Kidney glomerular epithelial cell (primary cell): ENCODE measurements around the gene POC1A.

Experiments
- DNase-seq: peaks from one replicate; lab custom pipeline; 2025; lab: John Stamatoyannopoulos, UW

The POC1A gene

DNA sequence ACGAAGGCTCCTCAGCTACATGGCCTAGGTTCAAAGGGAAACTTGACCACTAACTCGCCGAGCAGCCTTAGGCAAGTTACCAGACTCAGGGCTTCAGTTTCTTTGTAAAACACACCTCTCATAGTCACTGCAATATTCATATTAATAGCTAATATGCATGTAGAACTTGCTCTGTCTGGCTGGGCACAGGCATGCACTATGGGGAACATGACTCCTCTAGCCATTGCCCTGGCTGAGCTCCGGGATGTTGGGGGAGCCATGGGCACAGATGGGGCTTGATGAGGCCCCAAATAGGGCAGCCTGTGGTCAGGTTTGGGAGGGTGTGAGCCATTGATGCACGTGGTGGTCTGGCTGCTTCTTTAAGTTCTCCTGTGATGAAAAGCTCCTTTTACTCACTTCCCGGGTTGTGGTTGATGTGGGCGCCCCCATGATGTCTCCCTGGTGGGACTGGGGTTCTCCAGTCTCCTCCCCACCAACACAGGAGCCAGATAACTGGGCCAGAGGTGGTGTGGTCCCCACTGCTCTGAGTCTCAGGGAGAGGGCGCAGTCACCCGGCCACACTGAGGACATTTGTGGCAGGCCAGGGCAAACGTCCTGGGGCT is 68.4 kb downstream of the POC1A start:
- DNase-seq = no peak

- DNase-seq = no peak
These were observed 69.1 kb downstream of the POC1A start for GRCh38 chr3:52084954-52085680.

DNA sequence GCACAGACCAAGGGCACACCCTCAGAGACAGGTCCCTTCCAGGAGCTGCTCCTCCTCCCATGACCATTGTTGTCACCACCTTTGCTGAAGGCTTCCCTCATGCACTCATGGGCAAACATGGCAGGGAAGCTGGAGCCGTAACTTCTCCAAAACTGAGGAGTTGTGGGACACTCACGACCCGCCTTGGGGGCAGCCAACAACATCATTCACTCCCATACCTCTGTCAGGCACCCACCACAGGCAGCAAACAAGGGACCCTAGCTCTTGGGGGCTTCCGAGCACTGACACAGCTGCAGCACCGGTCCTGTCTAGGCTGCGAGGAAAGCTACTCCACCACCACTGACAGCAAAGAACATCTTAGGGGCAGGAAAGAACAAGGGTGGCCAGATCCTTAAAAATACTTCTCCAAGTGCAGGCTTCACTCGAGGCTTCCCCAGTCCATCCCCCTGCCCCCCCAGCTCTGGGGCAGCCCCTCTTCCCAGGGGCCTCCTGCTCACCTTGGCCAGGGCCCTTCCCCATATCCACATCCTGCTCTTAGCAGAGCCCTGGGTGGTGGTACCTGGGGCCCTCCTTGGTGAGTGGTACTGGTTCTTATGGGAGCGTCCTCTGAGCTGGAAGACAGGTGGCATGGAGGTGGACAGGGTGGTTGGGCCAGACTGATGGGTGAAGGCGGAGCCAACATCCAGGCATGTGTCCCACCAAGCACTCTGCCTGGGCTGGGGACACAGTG is 69.8 kb downstream of the POC1A start:
- no peak for DNase-seq

DNA sequence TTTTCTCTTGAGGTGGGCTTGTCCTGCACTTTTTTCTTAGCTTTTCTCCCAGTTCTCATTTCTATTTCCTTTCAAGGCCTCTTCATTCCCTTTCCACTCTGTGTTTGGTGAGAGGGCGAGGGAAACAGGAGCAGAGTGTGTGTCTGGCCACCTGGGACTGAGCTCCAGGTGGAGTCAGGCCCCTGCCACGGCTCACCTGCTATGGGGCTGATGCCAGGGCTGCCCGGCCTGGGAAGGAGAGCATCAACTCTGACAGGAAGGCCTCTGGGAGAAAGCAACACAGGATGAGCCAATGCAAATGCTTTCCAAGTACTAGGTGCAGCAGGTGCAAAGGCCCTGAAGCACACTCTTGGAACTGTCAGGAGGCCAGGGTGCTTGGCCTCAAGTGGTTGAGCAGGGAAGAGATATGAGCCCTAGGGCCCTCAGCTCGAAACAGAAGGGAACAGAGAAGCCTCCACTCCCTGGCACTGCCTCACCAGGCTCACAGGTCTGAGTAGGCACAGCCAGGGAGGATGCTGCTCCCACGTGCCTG is 70.6 kb downstream of the POC1A start:
- DNase-seq = no peak

DNA sequence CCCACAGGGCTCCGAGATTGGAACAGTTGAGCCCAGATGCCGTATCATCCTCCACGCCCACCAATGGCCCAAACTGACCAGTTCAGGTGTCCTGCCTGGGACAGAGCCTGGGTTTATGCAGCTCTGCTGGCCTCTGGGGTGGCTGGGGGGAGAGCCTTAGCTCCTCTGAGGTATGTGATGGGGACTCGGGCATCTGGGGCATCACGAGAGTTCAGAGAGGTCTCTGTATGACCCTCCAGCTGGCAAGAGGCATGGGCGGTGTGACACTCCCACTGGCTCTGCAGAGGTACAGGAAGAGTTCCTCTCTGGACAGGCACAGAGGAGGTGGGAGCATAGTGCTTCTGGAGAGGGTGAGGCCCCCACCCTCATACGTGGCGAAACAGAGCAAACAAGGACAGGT is 71.3 kb downstream of the POC1A start:
- no peak for DNase-seq

GRCh38 chr3:52080830-52081719 is 73.1 kb downstream of the POC1A start:
- no peak for DNase-seq

- DNase-seq = no peak
These were observed 74.3 kb downstream of the POC1A start for GRCh38 chr3:52079958-52080357.

DNA sequence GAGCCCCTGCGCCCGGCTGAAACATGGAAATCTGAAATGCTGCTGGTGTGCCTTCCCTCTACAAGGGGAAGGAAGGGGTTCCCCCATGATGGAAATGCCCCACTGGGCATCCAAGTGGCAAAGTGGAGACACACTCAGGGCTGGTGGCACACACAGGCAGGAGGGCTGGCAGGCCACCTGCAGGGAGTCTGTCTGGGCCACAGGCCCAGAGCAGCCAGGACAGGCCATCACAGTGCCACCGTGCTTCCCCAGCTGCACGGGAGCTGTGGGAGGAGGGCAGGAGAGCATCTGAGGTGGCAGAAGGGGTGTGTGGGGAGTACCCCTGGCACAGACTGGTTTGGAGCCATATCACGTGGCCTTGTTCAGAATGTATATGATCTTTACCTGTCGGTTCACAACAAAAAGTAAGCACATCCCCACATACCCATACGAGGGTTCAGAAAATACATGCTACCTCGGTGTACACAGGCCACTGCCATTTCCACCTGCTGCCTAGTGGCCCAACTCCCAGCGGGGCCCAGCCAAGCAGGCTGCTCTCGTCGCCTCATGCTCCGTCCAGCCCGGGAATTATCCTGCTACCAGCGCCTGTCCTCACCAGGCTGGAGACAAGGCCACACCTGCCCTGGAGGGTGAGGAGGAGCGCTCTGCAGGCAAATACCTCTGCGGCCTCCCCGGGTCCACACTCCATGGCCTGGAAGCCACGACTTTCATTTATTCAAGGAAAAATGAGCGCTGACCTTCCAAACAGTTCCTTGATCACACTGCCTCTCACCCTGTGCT is 75.3 kb downstream of the POC1A start:
- no peak for DNase-seq

DNA sequence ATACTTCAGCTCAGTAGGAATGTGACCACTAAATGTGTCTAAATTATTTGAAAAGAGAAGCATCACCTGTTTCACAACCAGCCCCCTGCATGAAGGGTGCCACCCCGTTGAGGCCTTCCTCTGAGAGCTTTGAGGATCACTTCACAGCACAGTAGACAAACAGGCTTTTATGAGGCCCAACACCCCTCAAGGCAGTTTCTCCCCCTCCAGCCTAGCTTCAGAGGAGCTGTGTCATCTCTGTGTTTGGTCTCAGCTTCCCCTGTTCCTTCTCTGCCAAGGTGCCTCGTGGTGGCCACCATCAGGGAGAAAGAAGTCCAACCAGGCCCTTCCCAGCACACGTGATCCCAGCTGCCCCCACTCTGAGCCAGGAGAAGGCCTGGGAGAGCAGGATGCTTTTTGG is 76.3 kb downstream of the POC1A start:
- DNase-seq = no peak

DNA sequence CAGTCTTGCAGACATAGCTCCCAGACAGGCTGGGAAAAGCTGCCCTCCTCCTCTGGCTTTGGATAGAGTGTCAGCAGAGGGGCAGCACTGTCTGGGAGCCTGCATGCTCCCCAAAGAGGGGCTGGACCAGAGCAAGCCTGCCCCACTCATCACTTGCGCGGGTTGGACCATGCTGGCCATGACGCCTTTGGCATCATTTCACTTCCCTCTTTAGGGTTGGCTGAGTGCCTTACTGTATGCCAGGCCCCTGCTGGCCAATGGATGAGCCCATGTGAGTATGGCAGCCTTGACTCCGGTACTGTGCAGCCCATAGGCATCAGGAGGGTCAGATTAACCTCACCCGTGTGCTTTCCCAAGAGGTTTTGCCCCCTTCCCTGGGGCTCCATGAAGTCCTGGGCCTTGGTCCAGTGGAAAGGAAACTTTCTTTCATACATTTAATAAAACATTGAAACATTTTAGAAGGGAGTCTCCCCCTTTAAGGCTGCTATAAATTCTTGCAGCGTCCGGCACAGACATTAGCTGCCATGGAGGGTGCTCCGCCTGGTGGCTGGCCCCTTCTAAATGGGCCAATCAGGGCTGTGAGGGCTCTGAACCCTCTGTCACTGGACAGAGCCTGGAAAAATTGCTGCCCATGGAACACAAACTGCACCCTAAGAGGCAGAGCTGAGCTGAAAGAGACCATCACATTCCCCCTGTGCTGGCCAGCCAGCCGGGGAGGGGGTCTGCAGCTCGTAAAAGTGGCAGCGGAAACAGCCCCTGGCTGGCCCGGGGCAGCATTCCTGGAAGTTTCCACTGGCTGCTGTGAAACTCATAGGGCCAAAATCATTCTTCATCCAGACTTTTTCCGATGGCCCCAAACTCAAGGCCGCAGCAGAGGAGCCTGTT is 77.1 kb downstream of the POC1A start:
- no peak for DNase-seq

DNA sequence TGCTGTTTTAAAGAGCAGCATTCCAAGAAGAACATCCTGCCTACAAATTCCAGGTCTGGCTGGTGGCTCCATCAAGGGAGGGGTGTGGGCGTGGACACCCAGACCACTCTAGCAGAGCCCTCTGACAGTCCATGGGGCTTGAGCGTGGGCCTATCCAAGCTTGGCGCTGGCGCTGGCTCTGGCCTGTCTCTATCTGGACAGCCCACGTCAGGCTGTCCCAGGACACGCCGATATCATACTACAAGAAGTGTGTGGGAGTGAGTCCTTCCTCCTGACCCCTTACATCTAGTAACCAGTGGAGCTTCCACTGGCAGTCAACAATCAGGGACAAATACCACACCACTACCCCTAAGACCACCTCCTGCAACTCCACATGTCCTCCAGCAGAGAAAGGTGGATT is 80.7 kb downstream of the POC1A start:
- no peak for DNase-seq

- no peak for DNase-seq
These were observed 81.8 kb downstream of the POC1A start for GRCh38 chr3:52072471-52072870.

GRCh38 chr3:52072020-52072419 is 82.2 kb downstream of the POC1A start:
- DNase-seq = no peak

DNA sequence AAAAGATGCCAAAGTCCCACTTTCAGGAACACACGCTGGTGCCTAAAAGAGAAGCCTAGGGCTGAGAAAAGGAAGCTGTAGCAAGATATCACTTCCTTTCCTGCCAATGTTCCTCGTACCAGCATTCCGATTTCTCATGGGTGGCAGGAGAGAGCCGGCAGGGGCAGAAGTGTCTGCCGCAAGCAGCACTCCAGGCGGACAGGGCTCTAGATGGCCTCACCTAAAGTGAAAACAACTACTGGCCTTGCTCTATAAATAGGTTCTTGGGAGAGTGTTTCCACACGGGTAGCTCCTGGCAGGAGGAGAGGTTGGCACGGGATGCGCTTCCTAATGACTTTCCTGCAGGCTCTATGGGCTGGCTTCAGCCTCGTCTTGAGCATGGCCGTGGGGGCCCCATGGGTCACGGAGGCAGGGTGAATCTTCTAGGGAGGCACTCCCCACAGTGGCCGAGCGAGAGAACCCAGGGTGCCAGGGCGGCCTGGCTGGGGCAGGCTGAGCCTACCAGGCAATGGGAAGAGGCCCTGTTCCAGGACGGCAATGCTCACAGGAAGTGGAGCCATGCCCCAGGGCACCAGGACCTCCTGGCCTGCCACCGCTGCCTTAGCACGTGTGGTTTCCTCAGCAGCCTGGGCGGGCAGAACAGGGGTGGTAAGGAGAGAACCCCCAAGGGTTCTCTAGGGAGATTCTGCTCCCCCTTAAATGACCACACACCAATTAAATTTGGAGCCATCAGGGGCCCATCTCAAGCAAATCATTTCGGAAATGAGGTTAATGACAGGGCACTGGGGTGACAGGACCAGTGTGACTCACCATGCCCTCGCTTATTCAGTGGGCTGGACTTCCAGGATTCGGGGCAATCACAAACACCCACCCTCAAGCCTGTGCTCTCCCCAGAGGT is 83.2 kb downstream of the POC1A start:
- no peak for DNase-seq

DNA sequence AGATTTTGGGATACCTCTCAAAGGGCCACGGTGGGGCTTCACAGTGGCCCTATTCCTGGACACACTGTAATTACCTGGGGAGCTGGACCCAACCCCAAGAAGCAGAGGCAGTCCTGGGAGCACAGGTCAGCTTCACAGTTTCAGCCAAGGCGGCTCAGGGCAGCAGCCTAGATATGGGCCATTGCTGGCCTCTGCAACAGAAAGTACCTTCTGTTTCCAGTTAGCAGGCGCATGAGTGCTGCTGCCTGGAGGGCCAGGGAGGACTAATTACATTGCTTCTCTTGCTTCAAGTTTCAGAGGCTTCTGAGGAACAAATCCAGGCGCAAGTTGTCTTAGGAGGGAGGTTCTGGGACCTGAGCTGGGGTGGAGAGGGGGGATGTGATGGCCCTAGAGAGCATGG is 84.4 kb downstream of the POC1A start:
- DNase-seq = no peak

DNA sequence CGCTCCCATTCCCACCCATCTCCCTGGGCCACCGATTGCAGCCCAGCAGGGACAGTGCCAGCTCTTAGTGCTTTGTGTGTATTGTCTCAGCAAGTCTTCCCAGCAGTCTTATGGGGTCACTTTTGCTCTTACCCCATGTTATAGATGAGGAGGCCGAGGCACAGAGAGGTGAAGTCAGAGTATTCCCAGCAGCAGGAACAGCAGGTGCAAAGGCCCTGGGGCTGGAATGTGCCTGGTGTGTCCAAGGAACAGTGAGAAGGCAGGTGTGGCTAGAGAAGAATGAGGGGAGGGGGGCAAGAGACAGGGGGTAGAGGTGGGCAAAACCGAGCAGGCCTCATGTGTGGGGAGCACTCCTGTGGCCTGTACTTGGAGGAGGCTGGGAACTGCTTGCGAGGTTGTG is 85.1 kb downstream of the POC1A start:
- DNase-seq = no peak

DNA sequence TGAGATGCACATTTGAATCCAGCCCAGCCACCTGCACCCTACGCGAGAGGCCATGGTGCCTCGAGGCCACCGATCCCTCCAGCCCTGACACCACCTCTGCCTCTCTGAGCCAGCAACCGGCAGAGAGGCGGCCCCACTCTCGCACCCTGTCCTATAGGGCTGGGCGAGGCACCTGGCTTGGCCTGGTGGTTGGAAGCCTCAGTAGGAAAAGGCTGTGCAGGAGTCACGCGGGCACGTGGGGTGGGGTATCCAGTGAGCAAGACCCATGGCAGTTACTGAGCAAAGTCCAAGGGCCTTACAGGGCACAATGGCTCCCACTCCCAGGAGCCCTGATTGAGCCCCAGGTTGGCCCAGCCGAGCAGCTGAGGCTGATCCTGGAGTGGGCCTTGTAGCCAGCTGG is 85.5 kb downstream of the POC1A start:
- DNase-seq = no peak

DNA sequence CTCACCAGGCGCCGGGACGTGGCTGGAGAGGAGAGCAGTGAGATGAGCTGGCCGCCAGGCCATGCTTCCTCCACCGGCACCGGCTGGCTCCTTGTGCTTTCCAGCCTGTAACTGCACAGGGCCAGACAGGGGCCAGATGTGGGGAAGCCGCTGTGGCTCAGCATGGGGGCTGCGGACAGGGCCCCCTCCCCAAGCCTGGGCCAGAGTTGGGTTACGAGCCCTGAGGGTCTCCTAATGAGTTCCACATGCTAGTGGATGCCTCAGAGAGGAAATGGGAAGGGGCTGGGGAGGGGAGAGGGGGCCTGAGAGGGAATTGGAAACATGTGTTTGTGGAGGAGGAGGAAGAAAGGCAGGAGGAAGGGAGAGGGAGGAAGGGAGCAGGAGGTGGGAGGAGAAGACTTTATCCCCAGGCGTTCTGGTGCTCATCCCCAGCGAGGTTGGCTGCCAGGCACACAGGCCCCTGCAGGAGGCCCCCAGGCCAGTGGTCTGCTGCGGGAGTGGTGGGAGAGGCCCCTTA is 86.1 kb downstream of the POC1A start:
- no peak for DNase-seq

DNA sequence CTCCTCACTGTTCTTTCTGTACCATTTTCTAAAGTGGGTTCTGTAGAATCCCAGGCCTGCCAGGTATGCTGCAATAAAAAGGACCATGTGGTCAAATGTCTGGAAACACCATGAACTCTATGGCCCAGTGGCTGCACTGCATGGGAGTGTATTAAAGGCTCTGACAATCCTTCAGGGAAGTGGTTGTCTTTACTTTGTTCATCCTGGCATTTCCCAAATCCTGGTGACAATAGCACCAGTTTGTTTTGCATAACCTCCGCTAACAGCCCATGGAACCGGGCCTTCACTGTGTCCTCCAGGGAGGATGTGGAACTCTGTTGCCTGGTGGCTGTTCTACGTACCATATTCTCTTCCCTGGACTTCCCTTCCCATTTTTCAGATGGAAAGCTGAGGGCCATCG is 86.7 kb downstream of the POC1A start:
- DNase-seq = no peak
